Activated CD8-positive, alpha-beta T cell treated with anti-CD3 and anti-CD28 coated beads for 36 hours (primary cell): ENCODE results near the gene ALKBH4. TPM values are rescaled to one million over a fixed set of nuclear protein-coding genes. Genes with fewer than 3 reads are reported as not detected.

Experiments
- ATAC-seq: fragments of 200-7000 bp; cut with Tn5 transposase; one replicate; pipeline ENCODE4 v1.10.0; 2021; ENCODE audit warnings: mild to moderate bottlenecking, moderate library complexity
- CTCF ChIA-PET: fragments of 350-600 bp; sonication (Branson Sonifier 250); formaldehyde crosslinking; loops from one replicate; lab custom pipeline; 2021; ENCODE audit warnings: antibody characterized with exemption; lab: Charles Lee
- POLR2A ChIA-PET: fragments of 350-600 bp; sonication (Branson Sonifier 250); formaldehyde crosslinking; loops from one replicate; lab custom pipeline; 2021; ENCODE audit warnings: antibody characterized with exemption; lab: Charles Lee
- DNase-seq: peaks from one replicate; pipeline ENCODE4 v3.0.0-alpha.2; 2020
- H3K27ac Mint-ChIP-seq: one replicate; pipeline ENCODE4 v1.8.0; 2021; ENCODE audit warnings: mild to moderate bottlenecking, mixed read lengths
- H3K27me3 Mint-ChIP-seq: one replicate; pipeline ENCODE4 v1.8.0; 2021; ENCODE audit warnings: mixed read lengths
- H3K36me3 Mint-ChIP-seq: one replicate; pipeline ENCODE4 v1.8.0; 2021; ENCODE audit warnings: low read depth, mixed read lengths
- H3K4me1 Mint-ChIP-seq: one replicate; pipeline ENCODE4 v1.8.0; 2021; ENCODE audit warnings: low read depth, mixed read lengths
- H3K4me3 Mint-ChIP-seq: one replicate; pipeline ENCODE4 v1.8.0; 2021; ENCODE audit warnings: mild to moderate bottlenecking, moderate library complexity, mixed read lengths
- H3K9me3 Mint-ChIP-seq: one replicate; pipeline ENCODE4 v1.8.0; 2021; ENCODE audit warnings: mixed read lengths
- intact Hi-C: fragments of 100-400 bp; cut with micrococcal nuclease; formaldehyde crosslinking; loops from one replicate; pipeline ENCODE4 v1.10.0; 2022
- total RNA-seq, 2 experiments: library from RNA; stranded (reverse); gene quantifications; one replicate each; pipeline ENCODE4 v1.2.3, GENCODE V29; 2021
- TF ChIP-seq, protein P1 (sequence below): fragments of 200-600 bp; IDR thresholded peaks from one replicate; pipeline ENCODE4 v1.8.0; 2022; ENCODE audit warnings: antibody characterized with exemption, mild to moderate bottlenecking

ALKBH4 gene
- total RNA-seq, 2 experiments from 2014 or later: 6.0 to 6.9 TPM

DNA sequence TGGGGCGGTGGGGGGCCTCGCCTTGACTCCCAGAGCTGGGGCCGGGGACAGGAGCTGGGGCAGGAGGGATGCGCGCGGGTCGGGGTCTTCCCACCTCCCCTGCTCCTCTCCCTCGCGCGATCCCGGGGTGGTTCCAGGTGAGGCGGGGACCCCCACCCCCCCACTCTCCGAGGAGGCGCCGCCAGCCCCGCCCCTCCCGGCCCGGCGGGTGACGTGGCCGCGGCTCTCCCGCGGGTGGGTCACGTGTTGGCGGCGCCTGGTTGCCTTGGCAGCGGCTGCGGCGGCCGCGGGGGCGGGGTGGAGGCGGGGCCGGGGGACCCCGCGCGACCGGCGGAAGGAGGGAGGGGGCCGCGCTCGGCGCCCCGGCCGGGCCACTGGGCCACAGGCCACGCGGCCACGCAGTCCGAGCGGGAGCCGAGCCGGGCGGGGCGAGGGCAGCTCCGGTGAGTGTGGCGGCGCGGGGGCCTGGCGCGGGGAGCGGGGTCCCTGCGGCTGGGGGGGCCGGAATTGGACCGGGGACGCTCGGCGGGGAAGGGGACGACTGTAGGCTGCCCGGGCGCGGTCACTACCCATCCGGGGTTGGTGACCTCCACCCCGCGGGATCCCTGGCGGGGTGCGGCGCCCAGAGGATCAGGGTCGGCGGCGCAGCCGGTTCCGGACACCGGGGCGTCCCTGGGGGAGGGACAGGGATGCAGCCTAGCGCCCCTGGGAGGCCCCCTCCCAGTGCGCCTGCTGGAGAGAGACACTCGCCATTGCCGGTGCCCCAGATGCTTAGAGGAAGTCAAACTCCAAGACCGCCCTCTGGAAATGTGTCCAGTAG is 31.2 kb downstream of the ALKBH4 start, which contains the start of gene ORAI2:
Gene ORAI2 (plus strand): TSS at position 357 of the 820 bp plus-strand sequence. CDS start 5,382 bp downstream, outside the sequence.
- Mint-ChIP-seq H3K27ac (peak within 1 kb of the TSS; percentile 95), H3K27me3 (no peaks in the 10 kb centered on the region), H3K4me3 (peak within 1 kb of the TSS; percentile 79), H3K4me1 (peaks cover 42% of the 10 kb centered on the region), H3K36me3 (peaks cover 11% of the 10 kb centered on the region), H3K9me3 (no peaks in the 10 kb centered on the region)
- TF ChIP-seq, protein P1, sequence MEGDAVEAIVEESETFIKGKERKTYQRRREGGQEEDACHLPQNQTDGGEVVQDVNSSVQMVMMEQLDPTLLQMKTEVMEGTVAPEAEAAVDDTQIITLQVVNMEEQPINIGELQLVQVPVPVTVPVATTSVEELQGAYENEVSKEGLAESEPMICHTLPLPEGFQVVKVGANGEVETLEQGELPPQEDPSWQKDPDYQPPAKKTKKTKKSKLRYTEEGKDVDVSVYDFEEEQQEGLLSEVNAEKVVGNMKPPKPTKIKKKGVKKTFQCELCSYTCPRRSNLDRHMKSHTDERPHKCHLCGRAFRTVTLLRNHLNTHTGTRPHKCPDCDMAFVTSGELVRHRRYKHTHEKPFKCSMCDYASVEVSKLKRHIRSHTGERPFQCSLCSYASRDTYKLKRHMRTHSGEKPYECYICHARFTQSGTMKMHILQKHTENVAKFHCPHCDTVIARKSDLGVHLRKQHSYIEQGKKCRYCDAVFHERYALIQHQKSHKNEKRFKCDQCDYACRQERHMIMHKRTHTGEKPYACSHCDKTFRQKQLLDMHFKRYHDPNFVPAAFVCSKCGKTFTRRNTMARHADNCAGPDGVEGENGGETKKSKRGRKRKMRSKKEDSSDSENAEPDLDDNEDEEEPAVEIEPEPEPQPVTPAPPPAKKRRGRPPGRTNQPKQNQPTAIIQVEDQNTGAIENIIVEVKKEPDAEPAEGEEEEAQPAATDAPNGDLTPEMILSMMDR: no peak
- peak; percentile 62 for ATAC-seq
- ChIA-PET CTCF (interaction anchor here (1.3 to 2.1 kb wide), 5 partner anchors 19 to 37 kb away, joined by 3 to 10 read pairs (median 8); partner anchors contain the start of gene PRKRIP1), POLR2A (interaction anchor here (0.6 to 12.1 kb wide), 6 partner anchors 8 to 38 kb away, joined by 4 to 147 read pairs (median 4); partner anchors contain the start of gene PRKRIP1)
- intact Hi-C loops: no loop called here
- peak; percentile 87 for DNase-seq

GRCh38 chr7:102432442-102433218 is 32.0 kb downstream of the ALKBH4 start:
- Mint-ChIP-seq H3K4me3 (peak overlapping the region; percentile 70), H3K27me3 (no peaks in the 10 kb centered on the region), H3K4me1 (peaks cover 47% of the 10 kb centered on the region), H3K9me3 (no peaks in the 10 kb centered on the region), H3K36me3 (peaks cover 11% of the 10 kb centered on the region), H3K27ac (peak overlapping the region; percentile 95)
- intact Hi-C loops: no loop called here
- TF ChIP-seq, protein P1: no peak
- CTCF ChIA-PET: interaction anchor here (1.3 to 1.8 kb wide), 4 partner anchors 20 to 37 kb away, joined by 3 to 9 read pairs (median 6); partner anchors contain the start of gene PRKRIP1
- ATAC-seq: peak; percentile 29
- peak; percentile 46 for DNase-seq
- POLR2A ChIA-PET: interaction anchor here (0.6 to 12.1 kb wide), 6 partner anchors 9 to 39 kb away, joined by 3 to 147 read pairs (median 4); partner anchors contain the start of gene PRKRIP1

GRCh38 chr7:102431617-102432298 is 32.9 kb downstream of the ALKBH4 start:
- H3K27ac Mint-ChIP-seq: peak overlapping the region; percentile 95
- peaks cover 52% of the 10 kb centered on the region for H3K4me1 Mint-ChIP-seq
- ATAC-seq (peak; percentile 50), DNase-seq (peak; percentile 66)
- ChIA-PET CTCF (interaction anchor here (1.3 to 1.7 kb wide), 2 partner anchors 19 to 27 kb away, joined by 5 to 8 read pairs; no protein-coding TSS in a partner anchor), POLR2A (interaction anchor here (0.6 to 12.1 kb wide), 5 partner anchors 8 to 38 kb away, joined by 3 to 147 read pairs (median 4); partner anchors contain the start of gene PRKRIP1)
- TF ChIP-seq, protein P1: no peak
- peaks cover 15% of the 10 kb centered on the region for H3K36me3 Mint-ChIP-seq
- H3K9me3 Mint-ChIP-seq: no peaks in the 10 kb centered on the region
- intact Hi-C loops: no loop called here
- H3K27me3 Mint-ChIP-seq: no peaks in the 10 kb centered on the region
- peak overlapping the region; percentile 70 for H3K4me3 Mint-ChIP-seq

- TF ChIP-seq, protein P1: no peak
- H3K4me3 Mint-ChIP-seq: no peak overlapping the region
- ChIA-PET POLR2A (interaction anchor here (1.4 to 12.1 kb wide), 2 partner anchors 15 to 32 kb away, joined by 3 to 147 read pairs; no protein-coding TSS in a partner anchor), CTCF (no interaction called here)
- ATAC-seq (no peak), DNase-seq (no peak)
- peak overlapping the region; percentile 81 for H3K27ac Mint-ChIP-seq
- H3K4me1 Mint-ChIP-seq: peaks cover 71% of the 10 kb centered on the region
- peaks cover 31% of the 10 kb centered on the region for H3K36me3 Mint-ChIP-seq
- intact Hi-C loops: no loop called here
- no peaks in the 10 kb centered on the region for H3K9me3 Mint-ChIP-seq
- no peaks in the 10 kb centered on the region for H3K27me3 Mint-ChIP-seq
These were observed 35.3 kb downstream of the ALKBH4 start for GRCh38 chr7:102429141-102429899.
